ENCODE measurements around the gene ADAMTSL5. TPM values are rescaled to one million over a fixed set of nuclear protein-coding genes. Genes with fewer than 3 reads are reported as not detected.

The ADAMTSL5 gene
- total and polyA plus RNA-seq, 2 of the 8 experiments (the other 6 are each of a cell fraction or from before 2014, with no cell fraction given): 0.82 to 0.99 TPM

DNA sequence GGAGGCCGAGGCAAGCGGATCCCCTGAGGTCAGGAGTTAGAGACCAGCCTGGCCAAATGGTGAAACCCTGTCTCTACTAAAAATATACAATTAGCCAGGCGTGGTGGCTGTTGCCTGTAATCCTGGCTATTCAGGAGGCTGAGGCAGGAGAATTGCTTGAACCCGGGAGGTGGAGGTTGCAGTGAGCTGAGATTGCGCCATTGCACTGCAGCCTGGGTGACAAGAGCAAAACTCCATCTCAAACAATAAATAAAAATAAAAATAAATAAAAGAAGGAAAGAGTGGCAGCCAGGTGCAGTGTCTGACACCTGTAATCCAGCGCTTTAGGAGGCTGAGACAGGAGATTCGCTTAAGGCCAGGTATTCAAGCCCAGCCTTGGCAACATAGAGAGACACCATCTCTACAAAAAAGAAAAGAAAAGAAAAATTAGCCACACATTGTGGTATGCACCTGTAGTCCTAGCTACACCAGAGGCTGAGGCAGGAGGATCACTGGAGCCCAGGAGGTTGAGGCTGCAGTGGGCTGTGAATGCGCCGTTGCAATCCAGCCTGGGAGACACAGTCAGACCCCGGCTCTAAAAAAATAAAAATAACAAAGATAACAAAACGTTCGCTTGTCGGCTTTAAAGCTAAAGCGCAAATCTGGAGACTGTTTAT lies 10.3 kb downstream of the ADAMTSL5 start (continued):
- TF ChIP-seq, protein P1, sequence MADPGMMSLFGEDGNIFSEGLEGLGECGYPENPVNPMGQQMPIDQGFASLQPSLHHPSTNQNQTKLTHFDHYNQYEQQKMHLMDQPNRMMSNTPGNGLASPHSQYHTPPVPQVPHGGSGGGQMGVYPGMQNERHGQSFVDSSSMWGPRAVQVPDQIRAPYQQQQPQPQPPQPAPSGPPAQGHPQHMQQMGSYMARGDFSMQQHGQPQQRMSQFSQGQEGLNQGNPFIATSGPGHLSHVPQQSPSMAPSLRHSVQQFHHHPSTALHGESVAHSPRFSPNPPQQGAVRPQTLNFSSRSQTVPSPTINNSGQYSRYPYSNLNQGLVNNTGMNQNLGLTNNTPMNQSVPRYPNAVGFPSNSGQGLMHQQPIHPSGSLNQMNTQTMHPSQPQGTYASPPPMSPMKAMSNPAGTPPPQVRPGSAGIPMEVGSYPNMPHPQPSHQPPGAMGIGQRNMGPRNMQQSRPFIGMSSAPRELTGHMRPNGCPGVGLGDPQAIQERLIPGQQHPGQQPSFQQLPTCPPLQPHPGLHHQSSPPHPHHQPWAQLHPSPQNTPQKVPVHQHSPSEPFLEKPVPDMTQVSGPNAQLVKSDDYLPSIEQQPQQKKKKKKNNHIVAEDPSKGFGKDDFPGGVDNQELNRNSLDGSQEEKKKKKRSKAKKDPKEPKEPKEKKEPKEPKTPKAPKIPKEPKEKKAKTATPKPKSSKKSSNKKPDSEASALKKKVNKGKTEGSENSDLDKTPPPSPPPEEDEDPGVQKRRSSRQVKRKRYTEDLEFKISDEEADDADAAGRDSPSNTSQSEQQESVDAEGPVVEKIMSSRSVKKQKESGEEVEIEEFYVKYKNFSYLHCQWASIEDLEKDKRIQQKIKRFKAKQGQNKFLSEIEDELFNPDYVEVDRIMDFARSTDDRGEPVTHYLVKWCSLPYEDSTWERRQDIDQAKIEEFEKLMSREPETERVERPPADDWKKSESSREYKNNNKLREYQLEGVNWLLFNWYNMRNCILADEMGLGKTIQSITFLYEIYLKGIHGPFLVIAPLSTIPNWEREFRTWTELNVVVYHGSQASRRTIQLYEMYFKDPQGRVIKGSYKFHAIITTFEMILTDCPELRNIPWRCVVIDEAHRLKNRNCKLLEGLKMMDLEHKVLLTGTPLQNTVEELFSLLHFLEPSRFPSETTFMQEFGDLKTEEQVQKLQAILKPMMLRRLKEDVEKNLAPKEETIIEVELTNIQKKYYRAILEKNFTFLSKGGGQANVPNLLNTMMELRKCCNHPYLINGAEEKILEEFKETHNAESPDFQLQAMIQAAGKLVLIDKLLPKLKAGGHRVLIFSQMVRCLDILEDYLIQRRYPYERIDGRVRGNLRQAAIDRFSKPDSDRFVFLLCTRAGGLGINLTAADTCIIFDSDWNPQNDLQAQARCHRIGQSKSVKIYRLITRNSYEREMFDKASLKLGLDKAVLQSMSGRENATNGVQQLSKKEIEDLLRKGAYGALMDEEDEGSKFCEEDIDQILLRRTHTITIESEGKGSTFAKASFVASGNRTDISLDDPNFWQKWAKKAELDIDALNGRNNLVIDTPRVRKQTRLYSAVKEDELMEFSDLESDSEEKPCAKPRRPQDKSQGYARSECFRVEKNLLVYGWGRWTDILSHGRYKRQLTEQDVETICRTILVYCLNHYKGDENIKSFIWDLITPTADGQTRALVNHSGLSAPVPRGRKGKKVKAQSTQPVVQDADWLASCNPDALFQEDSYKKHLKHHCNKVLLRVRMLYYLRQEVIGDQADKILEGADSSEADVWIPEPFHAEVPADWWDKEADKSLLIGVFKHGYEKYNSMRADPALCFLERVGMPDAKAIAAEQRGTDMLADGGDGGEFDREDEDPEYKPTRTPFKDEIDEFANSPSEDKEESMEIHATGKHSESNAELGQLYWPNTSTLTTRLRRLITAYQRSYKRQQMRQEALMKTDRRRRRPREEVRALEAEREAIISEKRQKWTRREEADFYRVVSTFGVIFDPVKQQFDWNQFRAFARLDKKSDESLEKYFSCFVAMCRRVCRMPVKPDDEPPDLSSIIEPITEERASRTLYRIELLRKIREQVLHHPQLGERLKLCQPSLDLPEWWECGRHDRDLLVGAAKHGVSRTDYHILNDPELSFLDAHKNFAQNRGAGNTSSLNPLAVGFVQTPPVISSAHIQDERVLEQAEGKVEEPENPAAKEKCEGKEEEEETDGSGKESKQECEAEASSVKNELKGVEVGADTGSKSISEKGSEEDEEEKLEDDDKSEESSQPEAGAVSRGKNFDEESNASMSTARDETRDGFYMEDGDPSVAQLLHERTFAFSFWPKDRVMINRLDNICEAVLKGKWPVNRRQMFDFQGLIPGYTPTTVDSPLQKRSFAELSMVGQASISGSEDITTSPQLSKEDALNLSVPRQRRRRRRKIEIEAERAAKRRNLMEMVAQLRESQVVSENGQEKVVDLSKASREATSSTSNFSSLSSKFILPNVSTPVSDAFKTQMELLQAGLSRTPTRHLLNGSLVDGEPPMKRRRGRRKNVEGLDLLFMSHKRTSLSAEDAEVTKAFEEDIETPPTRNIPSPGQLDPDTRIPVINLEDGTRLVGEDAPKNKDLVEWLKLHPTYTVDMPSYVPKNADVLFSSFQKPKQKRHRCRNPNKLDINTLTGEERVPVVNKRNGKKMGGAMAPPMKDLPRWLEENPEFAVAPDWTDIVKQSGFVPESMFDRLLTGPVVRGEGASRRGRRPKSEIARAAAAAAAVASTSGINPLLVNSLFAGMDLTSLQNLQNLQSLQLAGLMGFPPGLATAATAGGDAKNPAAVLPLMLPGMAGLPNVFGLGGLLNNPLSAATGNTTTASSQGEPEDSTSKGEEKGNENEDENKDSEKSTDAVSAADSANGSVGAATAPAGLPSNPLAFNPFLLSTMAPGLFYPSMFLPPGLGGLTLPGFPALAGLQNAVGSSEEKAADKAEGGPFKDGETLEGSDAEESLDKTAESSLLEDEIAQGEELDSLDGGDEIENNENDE (IDR thresholded peaks at IDR 0.05; ENCODE audit: insufficient replicate concordance, low read length): no peak
- TF ChIP-seq RAD21 (IDR thresholded peaks at IDR 0.05 in 1 of 2, conservative IDR thresholded peaks at IDR 0.05 in 1 of 2; ENCODE audit: low read depth in 2 of 2, low read length in 2 of 2): no peak
